K562 (cell line): ENCODE data around the gene RPLP2. TPM values are rescaled to one million over a fixed set of nuclear protein-coding genes. Genes with fewer than 3 reads are reported as not detected.

Experiments used
- CCNT2 ChIP-seq: IDR thresholded peaks from 2 replicates; pipeline ENCODE4 v1.6.1; 2011; ENCODE audit warnings: borderline replicate concordance, low read depth, mild to moderate bottlenecking, moderate library complexity, mixed read lengths, low read length; ENCODE audit not compliant: insufficient read length; ENCODE audit errors: extremely low read depth
- DMBX1 ChIP-seq: fragments of 250-450 bp; sonication (Bioruptor Pico); IDR thresholded peaks from 2 replicates; pipeline ENCODE4 v1.8.0; 2022; ENCODE audit warnings: inconsistent platforms, mild to moderate bottlenecking, moderate library complexity, borderline replicate concordance
- FOXK1 ChIP-seq: sonication (generic); formaldehyde crosslinking; IDR thresholded peaks from 2 replicates; pipeline ENCODE4 v1.8.0; 2022; ENCODE audit warnings: missing genetic modification reagents, mild to moderate bottlenecking, borderline replicate concordance
- KAT7 ChIP-seq: sonication (generic); formaldehyde crosslinking; IDR thresholded peaks from 2 replicates; pipeline ENCODE4 v1.8.0; 2022; ENCODE audit warnings: missing genetic modification reagents, mild to moderate bottlenecking, borderline replicate concordance
- NEUROD1 ChIP-seq: fragments of 150-350 bp; IDR thresholded peaks from 2 replicates; pipeline ENCODE4 v1.6.1; 2014; ENCODE audit warnings: borderline replicate concordance, low read length, low read depth; ENCODE audit not compliant: partially characterized antibody
- PRMT5 ChIP-seq: sonication (generic); formaldehyde crosslinking; IDR thresholded peaks from 2 replicates; pipeline ENCODE4 v1.5.0; 2020; ENCODE audit warnings: missing genetic modification reagents
- RFX7 ChIP-seq: fragments of 250-450 bp; sonication (Bioruptor Pico); IDR thresholded peaks from 2 replicates; pipeline ENCODE4 v1.5.1; 2021; ENCODE audit warnings: mild to moderate bottlenecking
- SETDB1 ChIP-seq: IDR thresholded peaks from one replicate; pipeline ENCODE4 v1.6.1; 2012; ENCODE audit warnings: low read length, control low read depth, inconsistent platforms
- YY1 ChIP-seq, 3 experiments: IDR thresholded peaks; 2 replicates each; pipeline ENCODE4 v1.6.1; 2011; ENCODE audit warnings: low read length in 2 of 3, mild to moderate bottlenecking in 2 of 3, moderate library complexity in 2 of 3, borderline replicate concordance in 1 of 3, control low read depth in 1 of 3, low read depth in 1 of 3; ENCODE audit not compliant: insufficient read depth in 3 of 3, insufficient replicate concordance in 2 of 3, control insufficient read depth in 1 of 3, insufficient read length in 1 of 3; ENCODE audit errors: extremely low read depth in 1 of 3
- ZBTB7A ChIP-seq: IDR thresholded peaks from 2 replicates; pipeline ENCODE4 v1.6.1; 2011; ENCODE audit warnings: low read depth, mild to moderate bottlenecking, low read length, moderate library complexity, borderline replicate concordance; ENCODE audit not compliant: control insufficient read depth
- ZC3H8 ChIP-seq: fragments of 450-650 bp; IDR thresholded peaks from 2 replicates; pipeline ENCODE4 v1.6.1; 2017
- ZEB2 ChIP-seq: fragments of 450-650 bp; IDR thresholded peaks from 2 replicates; pipeline ENCODE4 v1.6.1; 2016
- ZNF140 ChIP-seq: fragments of 250-450 bp; sonication (Bioruptor Pico); IDR thresholded peaks from 2 replicates; pipeline ENCODE4 v1.8.0; 2021; ENCODE audit warnings: moderate library complexity, mild to moderate bottlenecking, inconsistent platforms
- polyA plus RNA-seq, 8 experiments: library from polyadenylated mRNA; depleted of rRNA in 4 of 8; stranded (reverse) in 5 of 8; unstranded in 3 of 8; fragments of >200 nt; fragmentation: Nextera tagmentation in 2 of 8; fragmentation: Illumina TruSeq in 1 of 8; extraction: Ambion mirVana in 2 of 8; extraction: Trizol in 1 of 8; gene quantifications; 2 replicates each; pipeline versions ENCODE4 v1.2.1 to v1.2.3, GENCODE V29; 2011 to 2014; ENCODE audit warnings: inconsistent platforms in 1 of 8, missing spikeins in 1 of 8
- total RNA-seq, 7 experiments: library from RNA; depleted of rRNA in 6 of 7; stranded (reverse); fragments of >200 nt in 6 of 7; fragmentation: Illumina TruSeq in 2 of 7; extraction: Trizol in 2 of 7; gene quantifications; 2 replicates each; pipeline versions ENCODE4 v1.2.1 to v1.2.3, GENCODE V29; 2011 to 2021; ENCODE audit warnings: low replicate concordance in 1 of 7
- TF ChIP-seq, protein P1 (sequence below): fragments of 250-450 bp; sonication (Bioruptor Pico); IDR thresholded peaks from 2 replicates; pipeline ENCODE4 v1.8.0; 2022; ENCODE audit warnings: moderate library complexity, mild to moderate bottlenecking, inconsistent platforms
- TF ChIP-seq, protein P2 (sequence below), 2 experiments: fragments of 450-650 bp; IDR thresholded peaks; 2 replicates each; pipeline ENCODE4 v1.6.1; 2016
- TF ChIP-seq, protein P3 (sequence below), 2 experiments: fragments of 450-650 bp; formaldehyde crosslinking in 1 of 2; IDR thresholded peaks; 2 replicates each; pipeline versions ENCODE4 v1.4.0 to v1.6.1; 2014 to 2020; ENCODE audit warnings: mild to moderate bottlenecking in 2 of 2, borderline replicate concordance in 1 of 2, low read depth in 1 of 2

The RPLP2 gene
- total and polyA plus RNA-seq, 9 of the 15 experiments (the other 6 are each of a cell fraction or from before 2014, with no cell fraction given): 528 to 3,807 (median 1,633) TPM

DNA sequence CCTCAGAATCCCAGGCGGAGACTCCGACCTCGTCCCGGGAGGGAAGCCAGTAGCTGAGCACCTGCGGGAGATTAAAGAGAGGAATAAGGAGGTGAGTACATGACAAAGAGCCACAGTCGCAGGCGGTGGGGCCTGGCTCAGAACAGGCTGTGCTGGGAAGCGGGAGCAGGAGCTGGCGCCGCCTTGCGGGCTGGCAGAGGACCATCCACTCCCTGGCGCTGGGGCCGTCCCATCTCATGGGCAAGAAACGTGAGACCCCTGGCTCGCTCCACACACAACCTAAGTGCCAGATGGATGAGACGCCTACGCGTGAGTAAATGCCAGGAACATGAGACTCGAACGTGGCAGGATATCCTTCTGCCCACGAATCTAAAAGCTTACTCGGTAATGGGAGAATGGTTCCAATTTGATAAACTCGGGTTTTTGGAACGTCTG, 26.2 kb upstream of the RPLP2 start (continued):
- TF ChIP-seq, protein P1, sequence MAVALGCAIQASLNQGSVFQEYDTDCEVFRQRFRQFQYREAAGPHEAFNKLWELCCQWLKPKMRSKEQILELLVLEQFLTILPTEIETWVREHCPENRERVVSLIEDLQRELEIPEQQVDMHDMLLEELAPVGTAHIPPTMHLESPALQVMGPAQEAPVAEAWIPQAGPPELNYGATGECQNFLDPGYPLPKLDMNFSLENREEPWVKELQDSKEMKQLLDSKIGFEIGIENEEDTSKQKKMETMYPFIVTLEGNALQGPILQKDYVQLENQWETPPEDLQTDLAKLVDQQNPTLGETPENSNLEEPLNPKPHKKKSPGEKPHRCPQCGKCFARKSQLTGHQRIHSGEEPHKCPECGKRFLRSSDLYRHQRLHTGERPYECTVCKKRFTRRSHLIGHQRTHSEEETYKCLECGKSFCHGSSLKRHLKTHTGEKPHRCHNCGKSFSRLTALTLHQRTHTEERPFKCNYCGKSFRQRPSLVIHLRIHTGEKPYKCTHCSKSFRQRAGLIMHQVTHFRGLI: no peak
- TF ChIP-seq NEUROD1: no peak
- no peak for TF ChIP-seq SETDB1
- TF ChIP-seq KAT7 (CRISPR knock-in tag): no peak
- no peak for TF ChIP-seq ZC3H8
- TF ChIP-seq ZNF140 (CRISPR knock-in tag): no peak
- TF ChIP-seq DMBX1 (CRISPR knock-in tag): no peak
- no peak for TF ChIP-seq ZEB2
- TF ChIP-seq, protein P2, sequence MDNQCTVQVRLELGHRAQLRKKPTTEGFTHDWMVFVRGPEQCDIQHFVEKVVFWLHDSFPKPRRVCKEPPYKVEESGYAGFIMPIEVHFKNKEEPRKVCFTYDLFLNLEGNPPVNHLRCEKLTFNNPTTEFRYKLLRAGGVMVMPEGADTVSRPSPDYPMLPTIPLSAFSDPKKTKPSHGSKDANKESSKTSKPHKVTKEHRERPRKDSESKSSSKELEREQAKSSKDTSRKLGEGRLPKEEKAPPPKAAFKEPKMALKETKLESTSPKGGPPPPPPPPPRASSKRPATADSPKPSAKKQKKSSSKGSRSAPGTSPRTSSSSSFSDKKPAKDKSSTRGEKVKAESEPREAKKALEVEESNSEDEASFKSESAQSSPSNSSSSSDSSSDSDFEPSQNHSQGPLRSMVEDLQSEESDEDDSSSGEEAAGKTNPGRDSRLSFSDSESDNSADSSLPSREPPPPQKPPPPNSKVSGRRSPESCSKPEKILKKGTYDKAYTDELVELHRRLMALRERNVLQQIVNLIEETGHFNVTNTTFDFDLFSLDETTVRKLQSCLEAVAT (IDR thresholded peaks at IDR 0.05): no peak
- TF ChIP-seq PRMT5: no peak
- TF ChIP-seq, protein P3, sequence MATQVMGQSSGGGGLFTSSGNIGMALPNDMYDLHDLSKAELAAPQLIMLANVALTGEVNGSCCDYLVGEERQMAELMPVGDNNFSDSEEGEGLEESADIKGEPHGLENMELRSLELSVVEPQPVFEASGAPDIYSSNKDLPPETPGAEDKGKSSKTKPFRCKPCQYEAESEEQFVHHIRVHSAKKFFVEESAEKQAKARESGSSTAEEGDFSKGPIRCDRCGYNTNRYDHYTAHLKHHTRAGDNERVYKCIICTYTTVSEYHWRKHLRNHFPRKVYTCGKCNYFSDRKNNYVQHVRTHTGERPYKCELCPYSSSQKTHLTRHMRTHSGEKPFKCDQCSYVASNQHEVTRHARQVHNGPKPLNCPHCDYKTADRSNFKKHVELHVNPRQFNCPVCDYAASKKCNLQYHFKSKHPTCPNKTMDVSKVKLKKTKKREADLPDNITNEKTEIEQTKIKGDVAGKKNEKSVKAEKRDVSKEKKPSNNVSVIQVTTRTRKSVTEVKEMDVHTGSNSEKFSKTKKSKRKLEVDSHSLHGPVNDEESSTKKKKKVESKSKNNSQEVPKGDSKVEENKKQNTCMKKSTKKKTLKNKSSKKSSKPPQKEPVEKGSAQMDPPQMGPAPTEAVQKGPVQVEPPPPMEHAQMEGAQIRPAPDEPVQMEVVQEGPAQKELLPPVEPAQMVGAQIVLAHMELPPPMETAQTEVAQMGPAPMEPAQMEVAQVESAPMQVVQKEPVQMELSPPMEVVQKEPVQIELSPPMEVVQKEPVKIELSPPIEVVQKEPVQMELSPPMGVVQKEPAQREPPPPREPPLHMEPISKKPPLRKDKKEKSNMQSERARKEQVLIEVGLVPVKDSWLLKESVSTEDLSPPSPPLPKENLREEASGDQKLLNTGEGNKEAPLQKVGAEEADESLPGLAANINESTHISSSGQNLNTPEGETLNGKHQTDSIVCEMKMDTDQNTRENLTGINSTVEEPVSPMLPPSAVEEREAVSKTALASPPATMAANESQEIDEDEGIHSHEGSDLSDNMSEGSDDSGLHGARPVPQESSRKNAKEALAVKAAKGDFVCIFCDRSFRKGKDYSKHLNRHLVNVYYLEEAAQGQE (IDR thresholded peaks at IDR 0.05; ENCODE audit: borderline replicate concordance): no peak
- TF ChIP-seq, protein P3 (CRISPR knock-in tag; IDR thresholded peaks at IDR 0.05; ENCODE audit: low read depth): no peak
- TF ChIP-seq CCNT2: peak; percentile 39
- TF ChIP-seq ZBTB7A: peak; percentile 28; the same call in 1 of the 2 replicates
- TF ChIP-seq RFX7: no peak
- TF ChIP-seq FOXK1 (CRISPR knock-in tag): no peak
- no peak for TF ChIP-seq YY1 (IDR thresholded peaks at IDR 0.05; ENCODE audit: borderline replicate concordance in 1 of 3, control insufficient read depth in 1 of 3, extremely low read depth in 1 of 3, insufficient read depth in 3 of 3, insufficient read length in 1 of 3, insufficient replicate concordance in 2 of 3, low read depth in 1 of 3, low read length in 2 of 3)
